HepG2 (cell line): ENCODE results near the gene CTNND2. TPM values are rescaled to one million over a fixed set of nuclear protein-coding genes. Genes with fewer than 3 reads are reported as not detected.

Experiments used
- ATAC-seq: fragments of 200-7000 bp; cut with Tn5 transposase; 3 replicates; pipeline ENCODE4 v1.9.1; 2020; ENCODE audit warnings: mild to moderate bottlenecking, moderate library complexity
- BruUV-seq: library from RNA; stranded (reverse); fragments of 400-500 nt; replicated peaks from 2 replicates; lab custom pipeline; 2021; lab: Mats Ljungman, UMichigan
- CTCF ChIA-PET: fragments of 300-600 bp; formaldehyde crosslinking; extraction: SDS; loops from one replicate; lab custom pipeline; 2021; ENCODE audit warnings: low total read pairs, inconsistent platforms, low intra/inter-chr PET ratio; lab: Yijun Ruan, JAX
- POLR2A ChIA-PET: fragments of 350-600 bp; sonication (Branson Sonifier 250); formaldehyde crosslinking; loops from one replicate; lab custom pipeline; 2020; ENCODE audit warnings: antibody characterized with exemption, inconsistent platforms; lab: Yijun Ruan, JAX
- DNase-seq: peaks from one replicate; pipeline ENCODE4 v3.0.0-alpha.2; 2015; ENCODE audit warnings: low spot score
- FAIRE-seq: peaks from 3 replicates; lab custom pipeline; 2011; peaks lifted over from hg19 to GRCh38; lab: Jason Lieb, UNC
- H2AFZ ChIP-seq: one replicate; pipeline ENCODE4 v1.6.1; 2011; ENCODE audit warnings: low read length, inconsistent platforms
- H3K27ac ChIP-seq: fragments of 300-600 bp; 3 replicates; pipeline ENCODE4 v1.8.0; 2011; ENCODE audit warnings: mixed run types, mild to moderate bottlenecking, mixed read lengths, low read length, inconsistent platforms; ENCODE audit not compliant: insufficient read depth; ENCODE audit errors: extremely low read length
- H3K27me3 ChIP-seq, 2 experiments: fragments of 200-600 bp in 1 of 2; 2 replicates in 1 of 2; 3 replicates in 1 of 2; pipeline versions ENCODE4 v1.6.0 to v1.8.0; 2011; ENCODE audit warnings: low read length in 2 of 2, mild to moderate bottlenecking in 2 of 2, moderate library complexity in 2 of 2, inconsistent platforms in 1 of 2; ENCODE audit not compliant: insufficient read depth in 2 of 2, control insufficient read depth in 1 of 2
- H3K36me3 ChIP-seq, 2 experiments: fragments of 200-600 bp in 1 of 2; replicated peaks in 1 of 2; 2 replicates in 1 of 2; 3 replicates in 1 of 2; pipeline versions ENCODE4 v1.5.1 to v1.8.0; 2011; ENCODE audit warnings: low read length in 2 of 2, inconsistent platforms in 1 of 2; ENCODE audit not compliant: insufficient read depth in 2 of 2, control insufficient read depth in 1 of 2
- H3K4me1 ChIP-seq: 2 replicates; pipeline ENCODE4 v1.5.1; 2012; ENCODE audit warnings: low read length, inconsistent platforms; ENCODE audit not compliant: insufficient read depth
- H3K4me2 ChIP-seq: 2 replicates; pipeline ENCODE4 v1.6.0; 2011; ENCODE audit warnings: low read depth, low read length, inconsistent platforms
- H3K4me3 ChIP-seq, 3 experiments: fragments of 200-600 bp in 1 of 3; sonication (generic), shearing (Covaris generic) in 1 of 3; replicated peaks in 1 of 3; 2 replicates each; pipeline ENCODE4 v1.5.1; 2011 to 2016; ENCODE audit warnings: low read length in 3 of 3, inconsistent platforms in 2 of 3, low read depth in 2 of 3, mild to moderate bottlenecking in 2 of 3, control low read depth in 1 of 3, mixed read lengths in 1 of 3; ENCODE audit not compliant: insufficient read depth in 1 of 3
- H3K79me2 ChIP-seq: one replicate; pipeline ENCODE4 v1.6.1; 2011; ENCODE audit warnings: low read length, inconsistent platforms; ENCODE audit not compliant: insufficient read depth
- H3K9ac ChIP-seq: 2 replicates; pipeline ENCODE4 v1.6.0; 2011; ENCODE audit warnings: mild to moderate bottlenecking, low read depth, low read length, inconsistent platforms; ENCODE audit not compliant: insufficient read depth
- H3K9me3 ChIP-seq: 2 replicates; pipeline ENCODE4 v1.5.1; 2012; ENCODE audit warnings: mild to moderate bottlenecking, low read length
- H4K20me1 ChIP-seq: 2 replicates; pipeline ENCODE4 v1.6.0; 2011; ENCODE audit warnings: inconsistent platforms, mild to moderate bottlenecking, low read length, moderate library complexity; ENCODE audit not compliant: insufficient read depth
- RFXAP ChIP-seq: sonication (generic); formaldehyde crosslinking; IDR thresholded peaks from 2 replicates; pipeline ENCODE4 v1.4.0; 2020; ENCODE audit warnings: missing genetic modification reagents, borderline replicate concordance
- ZNF460 ChIP-seq: sonication (generic); formaldehyde crosslinking; IDR thresholded peaks from 2 replicates; pipeline ENCODE4 v1.5.1; 2020; ENCODE audit warnings: missing genetic modification reagents, mild to moderate bottlenecking, borderline replicate concordance
- ZNF550 ChIP-seq: sonication (generic); formaldehyde crosslinking; IDR thresholded peaks from 2 replicates; pipeline ENCODE4 v1.4.0; 2020; ENCODE audit warnings: mild to moderate bottlenecking, missing genetic modification reagents, borderline replicate concordance
- ZNF83 ChIP-seq: sonication (generic); formaldehyde crosslinking; IDR thresholded peaks from 2 replicates; pipeline ENCODE4 v1.4.0; 2020; ENCODE audit warnings: missing genetic modification reagents, mild to moderate bottlenecking, borderline replicate concordance
- WGBS: methylation state at CpG from one replicate; pipeline ENCODE4 v1.1.6; 2017; ENCODE audit warnings: low lambda C conversion rate; 5-methylcytosine and 5-hydroxymethylcytosine counted together
- in situ Hi-C: cut with HindIII; loops from 2 replicates; pipeline ENCODE4 v1.10.0; 2017; ENCODE audit warnings: low pct_unique_long_range_greater_than_20kb; ENCODE audit not compliant: extremely low pct_ligation_motif_present
- intact Hi-C: fragments of 100-400 bp; cut with micrococcal nuclease; formaldehyde crosslinking; loops from one replicate; pipeline ENCODE4 v1.10.0; 2022; ENCODE audit not compliant: unreplicated experiment
- polyA plus RNA-seq, 8 experiments: library from polyadenylated mRNA; depleted of rRNA in 3 of 8; stranded (reverse) in 7 of 8; unstranded in 1 of 8; fragments of >200 nt; fragmentation: Illumina TruSeq in 4 of 8; extraction: Trizol in 4 of 8; gene quantifications; 2 replicates each; pipeline versions ENCODE4 v1.2.1 to v1.2.3, GENCODE V29; 2011 to 2016; ENCODE audit warnings: low read depth in 4 of 8, missing spikeins in 1 of 8, mixed read lengths in 1 of 8; ENCODE audit not compliant: insufficient read depth in 1 of 8
- total RNA-seq, 5 experiments: library from RNA; depleted of rRNA; stranded (reverse); fragments of >200 nt; fragmentation: Illumina TruSeq; extraction: Trizol; gene quantifications; 2 replicates each; pipeline ENCODE4 v1.2.3, GENCODE V29; 2016; ENCODE audit warnings: low read depth in 1 of 5
- TF ChIP-seq, protein P1 (sequence below): sonication (generic); formaldehyde crosslinking; IDR thresholded peaks from 2 replicates; pipeline ENCODE4 v1.5.0; 2020; ENCODE audit warnings: mild to moderate bottlenecking, low read depth, missing genetic modification reagents, borderline replicate concordance
- TF ChIP-seq, protein P2 (sequence below): sonication (generic); formaldehyde crosslinking; IDR thresholded peaks from 2 replicates; pipeline ENCODE4 v1.5.0; 2020; ENCODE audit warnings: mild to moderate bottlenecking, missing genetic modification reagents

CTNND2 gene
- total and polyA plus RNA-seq, 2 of the 13 experiments (the other 11 are each of a cell fraction or from before 2014, with no cell fraction given) = not detected

DNA sequence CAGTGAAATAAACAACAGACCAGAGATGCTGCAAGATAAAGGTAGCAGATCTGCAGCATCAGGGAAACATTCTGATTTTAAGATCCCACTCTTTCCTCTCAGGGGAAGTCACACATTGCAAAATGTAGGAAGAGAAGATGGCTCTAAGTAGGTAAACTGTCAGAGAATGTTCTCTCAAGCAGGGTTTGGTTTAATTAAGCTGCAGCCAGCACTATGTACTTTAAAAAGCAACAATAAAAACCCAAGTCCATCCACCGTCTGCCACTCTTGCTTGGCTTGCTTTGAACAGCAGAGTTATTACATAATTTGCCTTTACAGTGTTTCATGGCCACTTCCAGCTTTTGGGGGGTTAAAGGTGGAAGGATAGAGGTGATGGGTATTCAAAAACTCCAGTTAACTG is 800.0 kb downstream of the CTNND2 start:
- TF ChIP-seq, protein P1, sequence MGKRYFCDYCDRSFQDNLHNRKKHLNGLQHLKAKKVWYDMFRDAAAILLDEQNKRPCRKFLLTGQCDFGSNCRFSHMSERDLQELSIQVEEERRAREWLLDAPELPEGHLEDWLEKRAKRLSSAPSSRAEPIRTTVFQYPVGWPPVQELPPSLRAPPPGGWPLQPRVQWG (CRISPR knock-in tag) = no peak
- TF ChIP-seq RFXAP (CRISPR knock-in tag) (no peak), ZNF460 (CRISPR knock-in tag) (no peak), ZNF550 (CRISPR knock-in tag) (no peak), ZNF83 (no peak)
- TF ChIP-seq, protein P2, sequence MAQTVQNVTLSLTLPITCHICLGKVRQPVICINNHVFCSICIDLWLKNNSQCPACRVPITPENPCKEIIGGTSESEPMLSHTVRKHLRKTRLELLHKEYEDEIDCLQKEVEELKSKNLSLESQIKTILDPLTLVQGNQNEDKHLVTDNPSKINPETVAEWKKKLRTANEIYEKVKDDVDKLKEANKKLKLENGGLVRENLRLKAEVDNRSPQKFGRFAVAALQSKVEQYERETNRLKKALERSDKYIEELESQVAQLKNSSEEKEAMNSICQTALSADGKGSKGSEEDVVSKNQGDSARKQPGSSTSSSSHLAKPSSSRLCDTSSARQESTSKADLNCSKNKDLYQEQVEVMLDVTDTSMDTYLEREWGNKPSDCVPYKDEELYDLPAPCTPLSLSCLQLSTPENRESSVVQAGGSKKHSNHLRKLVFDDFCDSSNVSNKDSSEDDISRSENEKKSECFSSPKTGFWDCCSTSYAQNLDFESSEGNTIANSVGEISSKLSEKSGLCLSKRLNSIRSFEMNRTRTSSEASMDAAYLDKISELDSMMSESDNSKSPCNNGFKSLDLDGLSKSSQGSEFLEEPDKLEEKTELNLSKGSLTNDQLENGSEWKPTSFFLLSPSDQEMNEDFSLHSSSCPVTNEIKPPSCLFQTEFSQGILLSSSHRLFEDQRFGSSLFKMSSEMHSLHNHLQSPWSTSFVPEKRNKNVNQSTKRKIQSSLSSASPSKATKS (CRISPR knock-in tag) = no peak
- TF ChIP-seq, all 625 proteins: peak for 0
- no peaks in the 10 kb centered on the region for H3K4me1 ChIP-seq
- DNase-seq (no peak), ATAC-seq (no peak), FAIRE-seq (no peak)
- no peaks in the 10 kb centered on the region for H3K9me3 ChIP-seq
- ChIA-PET POLR2A (no interaction called here), CTCF (no interaction called here)
- H3K36me3 ChIP-seq = no peaks in the 10 kb centered on the region
- H3K27me3 ChIP-seq = no peaks in the 10 kb centered on the region; a peak in 1 of 5 replicates
- no peak overlapping the region for H3K4me2 ChIP-seq
- H3K27ac ChIP-seq = no peak overlapping the region
- H3K9ac ChIP-seq = no peak overlapping the region
- no peaks in the 10 kb centered on the region for H3K79me2 ChIP-seq
- BruUV-seq = no TSS peak
- no peaks in the 10 kb centered on the region for H4K20me1 ChIP-seq
- intact Hi-C loops = no loop called here
- H2AFZ ChIP-seq = no peak overlapping the region
- in situ Hi-C loops = no loop called here
- 38% methylated on average over 1 of the region's 1 CpG for WGBS
- H3K4me3 ChIP-seq = no peak overlapping the region
